Parathyroid adenoma (tissue), 2 donors: ENCODE measurements around the gene GPR21.

Experiments used
- H2AFZ ChIP-seq: fragments of 300-600 bp; sonication (generic); one replicate; pipeline ENCODE4 v1.7.0; 2017; ENCODE audit warnings: antibody characterized with exemption, mild to moderate bottlenecking
- H3K27ac ChIP-seq: fragments of 300-600 bp; sonication (generic); one replicate; pipeline ENCODE4 v1.7.0; 2017
- H3K27me3 ChIP-seq: fragments of 300-600 bp; sonication (generic); one replicate; pipeline ENCODE4 v1.7.0; 2017; ENCODE audit warnings: low read length; ENCODE audit not compliant: control insufficient read depth, insufficient read depth
- H3K36me3 ChIP-seq: fragments of 300-600 bp; sonication (generic); one replicate; pipeline ENCODE4 v1.7.0; 2017; ENCODE audit warnings: low read length; ENCODE audit not compliant: control insufficient read depth, insufficient read depth
- H3K4me1 ChIP-seq: fragments of 300-600 bp; sonication (generic); one replicate; pipeline ENCODE4 v1.7.0; 2017; ENCODE audit warnings: control low read depth
- H3K4me2 ChIP-seq: fragments of 300-600 bp; sonication (generic); one replicate; pipeline ENCODE4 v1.7.0; 2017; ENCODE audit warnings: low read length
- H3K4me3 ChIP-seq: fragments of 300-600 bp; sonication (generic); one replicate; pipeline ENCODE4 v1.7.0; 2017; ENCODE audit warnings: low read depth, low read length
- H3K79me2 ChIP-seq: fragments of 300-600 bp; sonication (generic); one replicate; pipeline ENCODE4 v1.7.0; 2017; ENCODE audit warnings: control low read depth
- H3K9ac ChIP-seq: fragments of 300-600 bp; sonication (generic); one replicate; pipeline ENCODE4 v1.7.0; 2017; ENCODE audit warnings: mild to moderate bottlenecking
- H3K9me3 ChIP-seq: fragments of 300-600 bp; sonication (generic); one replicate; pipeline ENCODE4 v1.7.0; 2017; ENCODE audit warnings: low read length; ENCODE audit not compliant: control insufficient read depth
- TF ChIP-seq, protein P1 (sequence below): fragments of 300-600 bp; sonication (generic); IDR thresholded peaks from one replicate; pipeline ENCODE4 v1.7.0; 2017; ENCODE audit warnings: antibody characterized with exemption, mild to moderate bottlenecking
- donor health status: primary hyperparathyroidism.

Gene GPR21

DNA sequence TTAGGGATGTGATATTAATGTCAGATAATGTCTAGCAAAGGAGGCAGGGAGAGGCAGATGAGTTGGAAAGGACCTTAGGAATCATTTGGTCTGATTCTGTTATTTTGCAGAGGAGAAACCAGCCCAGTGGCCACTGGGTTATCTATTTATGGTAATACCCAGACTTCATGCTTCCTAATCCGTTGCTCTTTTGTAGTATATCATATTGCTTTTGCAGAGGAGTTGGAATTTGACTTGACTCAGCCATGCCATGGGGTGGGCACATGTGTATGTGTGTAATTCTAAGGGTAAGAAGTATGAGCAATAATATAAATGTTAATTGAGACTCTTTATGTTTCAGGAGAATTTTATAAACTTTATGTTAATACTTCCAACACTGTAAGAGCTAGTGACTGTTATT is 7.3 kb downstream of the GPR21 start:
- H3K36me3 ChIP-seq = no peaks in the 10 kb centered on the region
- H3K4me3 ChIP-seq = no peak overlapping the region
- H2AFZ ChIP-seq = no peak overlapping the region
- no peak overlapping the region for H3K9ac ChIP-seq
- no peaks in the 10 kb centered on the region for H3K4me1 ChIP-seq
- H3K27me3 ChIP-seq = no peaks in the 10 kb centered on the region
- H3K4me2 ChIP-seq = no peak overlapping the region
- H3K79me2 ChIP-seq = no peaks in the 10 kb centered on the region
- H3K9me3 ChIP-seq = no peaks in the 10 kb centered on the region
- no peak overlapping the region for H3K27ac ChIP-seq
- TF ChIP-seq, protein P1, sequence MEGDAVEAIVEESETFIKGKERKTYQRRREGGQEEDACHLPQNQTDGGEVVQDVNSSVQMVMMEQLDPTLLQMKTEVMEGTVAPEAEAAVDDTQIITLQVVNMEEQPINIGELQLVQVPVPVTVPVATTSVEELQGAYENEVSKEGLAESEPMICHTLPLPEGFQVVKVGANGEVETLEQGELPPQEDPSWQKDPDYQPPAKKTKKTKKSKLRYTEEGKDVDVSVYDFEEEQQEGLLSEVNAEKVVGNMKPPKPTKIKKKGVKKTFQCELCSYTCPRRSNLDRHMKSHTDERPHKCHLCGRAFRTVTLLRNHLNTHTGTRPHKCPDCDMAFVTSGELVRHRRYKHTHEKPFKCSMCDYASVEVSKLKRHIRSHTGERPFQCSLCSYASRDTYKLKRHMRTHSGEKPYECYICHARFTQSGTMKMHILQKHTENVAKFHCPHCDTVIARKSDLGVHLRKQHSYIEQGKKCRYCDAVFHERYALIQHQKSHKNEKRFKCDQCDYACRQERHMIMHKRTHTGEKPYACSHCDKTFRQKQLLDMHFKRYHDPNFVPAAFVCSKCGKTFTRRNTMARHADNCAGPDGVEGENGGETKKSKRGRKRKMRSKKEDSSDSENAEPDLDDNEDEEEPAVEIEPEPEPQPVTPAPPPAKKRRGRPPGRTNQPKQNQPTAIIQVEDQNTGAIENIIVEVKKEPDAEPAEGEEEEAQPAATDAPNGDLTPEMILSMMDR = no peak

DNA sequence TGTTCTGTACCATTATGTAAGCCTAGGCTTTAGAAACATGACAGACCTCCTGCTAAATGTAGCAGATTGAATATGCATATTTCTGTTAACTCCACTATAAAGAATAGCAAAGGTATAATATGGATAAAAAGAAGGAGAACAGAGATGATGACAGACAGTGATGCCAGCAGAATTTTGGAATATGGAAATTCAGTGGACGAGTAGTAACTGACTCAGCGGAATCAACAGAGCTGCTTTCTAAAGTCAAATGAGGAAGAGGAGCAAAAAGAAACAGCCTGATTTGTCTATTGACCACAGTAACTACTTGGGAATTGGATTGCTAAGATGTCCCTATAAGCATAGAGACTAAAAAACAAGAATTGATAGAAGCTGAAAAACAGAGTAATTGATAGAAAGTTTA is 8.0 kb downstream of the GPR21 start:
- no peak overlapping the region for H3K4me2 ChIP-seq
- H3K27me3 ChIP-seq = no peaks in the 10 kb centered on the region
- H2AFZ ChIP-seq = no peak overlapping the region
- H3K79me2 ChIP-seq = no peaks in the 10 kb centered on the region
- H3K9me3 ChIP-seq = no peaks in the 10 kb centered on the region
- H3K9ac ChIP-seq = no peak overlapping the region
- no peaks in the 10 kb centered on the region for H3K36me3 ChIP-seq
- H3K27ac ChIP-seq = no peak overlapping the region
- no peak overlapping the region for H3K4me3 ChIP-seq
- TF ChIP-seq, protein P1 = no peak
- H3K4me1 ChIP-seq = no peaks in the 10 kb centered on the region

DNA sequence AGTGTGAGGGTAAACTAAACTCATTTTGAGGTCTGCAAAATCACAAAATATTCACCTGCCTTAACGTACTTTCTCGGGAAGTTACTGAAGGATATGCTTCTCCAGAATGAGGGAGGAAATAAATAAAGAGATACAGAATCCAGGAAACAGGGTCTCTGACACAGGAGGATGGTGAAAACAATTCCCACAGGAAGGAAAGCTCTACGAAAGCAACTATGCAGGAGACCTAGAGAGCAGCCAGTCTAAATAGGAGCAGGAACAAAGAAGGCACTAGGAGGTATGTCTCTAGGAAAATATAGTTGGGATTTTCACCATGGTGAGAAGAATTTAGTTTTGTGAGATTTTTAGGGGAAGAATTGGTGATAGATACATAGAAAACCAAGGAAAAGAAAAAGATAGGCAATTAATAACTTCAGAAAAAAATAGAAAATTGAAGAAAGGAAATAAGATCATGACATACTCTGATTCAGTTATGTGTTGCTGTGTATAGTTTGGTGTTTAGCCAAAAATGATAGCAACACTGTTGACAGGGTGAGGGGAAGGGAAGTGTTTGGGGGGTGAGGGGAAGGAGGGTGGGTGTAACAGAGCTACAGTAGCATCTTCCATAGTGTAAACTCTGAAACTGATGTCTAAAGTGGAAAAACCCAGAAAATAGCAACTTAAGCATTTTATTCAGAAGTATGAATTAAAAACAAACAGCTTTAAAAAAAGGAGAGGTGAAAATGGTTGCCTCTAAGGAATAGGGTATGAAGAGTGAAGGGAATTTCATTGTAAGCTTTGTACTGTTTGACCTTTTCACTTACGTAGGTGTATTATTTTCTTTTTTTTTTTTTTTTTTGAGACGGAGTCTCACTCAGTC is 9.8 kb downstream of the GPR21 start:
- Histone ChIP-seq H3K79me2 (no peaks in the 10 kb centered on the region), H3K4me1 (no peaks in the 10 kb centered on the region), H3K36me3 (no peaks in the 10 kb centered on the region), H3K9me3 (no peaks in the 10 kb centered on the region), H3K4me2 (no peak overlapping the region), H3K4me3 (no peak overlapping the region), H3K9ac (no peak overlapping the region), H3K27me3 (no peaks in the 10 kb centered on the region), H3K27ac (no peak overlapping the region), H2AFZ (no peak overlapping the region)
- TF ChIP-seq, protein P1 = no peak

DNA sequence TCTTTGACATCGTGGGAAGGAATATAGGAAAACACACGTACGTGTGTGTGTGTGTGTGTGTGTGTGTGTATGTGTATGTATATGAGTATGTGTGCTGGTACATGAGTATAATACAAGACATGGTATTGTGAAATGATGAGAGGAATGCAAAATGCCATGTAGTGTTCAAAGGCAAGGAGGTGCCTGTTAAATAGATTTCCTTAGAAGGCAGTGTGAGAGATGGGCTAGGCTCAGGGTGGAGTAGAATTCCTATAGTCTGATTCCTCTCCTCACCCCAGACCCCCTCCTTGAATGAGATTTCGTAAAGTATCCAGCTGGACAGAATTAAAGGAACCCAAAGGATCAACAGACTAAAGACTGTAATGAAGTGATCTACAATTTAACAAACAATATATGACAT is 11.1 kb downstream of the GPR21 start:
- Histone ChIP-seq H2AFZ (no peak overlapping the region), H3K27ac (no peak overlapping the region), H3K4me1 (no peaks in the 10 kb centered on the region), H3K4me2 (no peak overlapping the region), H3K27me3 (no peaks in the 10 kb centered on the region), H3K4me3 (no peak overlapping the region), H3K79me2 (no peaks in the 10 kb centered on the region), H3K36me3 (no peaks in the 10 kb centered on the region), H3K9me3 (no peaks in the 10 kb centered on the region), H3K9ac (no peak overlapping the region)
- TF ChIP-seq, protein P1 = no peak
